Activated CD4-positive, alpha-beta T cell treated with anti-CD3 and anti-CD28 coated beads for 1 hour (primary cell): Measurements from ENCODE around the gene HNRNPUL2.

ENCODE experiments used
- DNase-seq: peaks from one replicate; pipeline ENCODE4 v3.0.0-alpha.2; 2020

The HNRNPUL2 gene

GRCh38 chr11:62665599-62666258, 61.5 kb downstream of the HNRNPUL2 start:
- peak; percentile 42 for DNase-seq

GRCh38 chr11:62665075-62665598, 62.1 kb downstream of the HNRNPUL2 start, which contains the start of the genes C11orf98 and CSKMT:
TSS of gene C11orf98 (minus strand) at chr11:62665210. CDS start at chr11:62665169, 41 bp downstream.
TSS of gene CSKMT (plus strand) at chr11:62665312. CDS start at chr11:62665880, 568 bp downstream.
- DNase-seq: peak; percentile 94

GRCh38 chr11:62664405-62665074, 62.7 kb downstream of the HNRNPUL2 start:
- peak; percentile 39 for DNase-seq
